ENCODE results near the gene BARHL1.
A peak's percentile ranks its signal among the peaks of the same experiment; 100 is the strongest.

Gene BARHL1

GRCh38 chr9:132626285-132626684, 43.9 kb downstream of the BARHL1 start:
- no peak for DNase-seq

GRCh38 chr9:132627106-132627505, 44.7 kb downstream of the BARHL1 start:
- no peak for DNase-seq

GRCh38 chr9:132627594-132627993, 45.2 kb downstream of the BARHL1 start:
- DNase-seq, result no peak

- no peak for DNase-seq
Observed at GRCh38 chr9:132628746-132629145, 46.3 kb downstream of the BARHL1 start.

GRCh38 chr9:132630116-132630515, 47.7 kb downstream of the BARHL1 start:
- DNase-seq, result no peak

- no peak for DNase-seq
Observed at GRCh38 chr9:132630811-132631210, 48.4 kb downstream of the BARHL1 start.

- no peak for DNase-seq
Observed at GRCh38 chr9:132631280-132631679, 48.9 kb downstream of the BARHL1 start.

GRCh38 chr9:132631685-132632084, 49.3 kb downstream of the BARHL1 start:
- no peak for DNase-seq

- no peak for DNase-seq
Observed at GRCh38 chr9:132632413-132633129, 50.2 kb downstream of the BARHL1 start.

- no peak for DNase-seq
Observed at GRCh38 chr9:132634327-132634726, 51.9 kb downstream of the BARHL1 start.

- no peak for DNase-seq
Observed at GRCh38 chr9:132637351-132637750, 54.9 kb downstream of the BARHL1 start.

- DNase-seq, result no peak
Observed at GRCh38 chr9:132637801-132638200, 55.4 kb downstream of the BARHL1 start.

- DNase-seq, result no peak
Observed at GRCh38 chr9:132638240-132638639, 55.8 kb downstream of the BARHL1 start.

- DNase-seq, result peak; percentile 66
Observed at GRCh38 chr9:132639322-132639721, 56.9 kb downstream of the BARHL1 start.

Measured in NCI-H1048 (cell line).